Measurements from ENCODE around the gene XYLT1. TPM values are rescaled to one million over a fixed set of nuclear protein-coding genes. Genes with fewer than 3 reads are reported as not detected.

The XYLT1 gene
- total RNA-seq, 4 donors from 2014 or later: 6.6 to 17.2 (median 10.0) TPM

- DNase-seq: no peak
- 2 to 32% methylated on average over 18 of the region's 18 CpGs for WGBS, 2 donors
- peak overlapping the region in 3 of 4 donors; percentile 7 to 38 (median 34) for H3K27ac ChIP-seq
- H3K4me1 ChIP-seq: peaks cover 19 to 86% (median 48%) of the 10 kb centered on the region in 3 donors
- no peak overlapping the region for H3K4me3 ChIP-seq
- no peaks in the 10 kb centered on the region for H3K27me3 ChIP-seq
- TF ChIP-seq, protein P1, sequence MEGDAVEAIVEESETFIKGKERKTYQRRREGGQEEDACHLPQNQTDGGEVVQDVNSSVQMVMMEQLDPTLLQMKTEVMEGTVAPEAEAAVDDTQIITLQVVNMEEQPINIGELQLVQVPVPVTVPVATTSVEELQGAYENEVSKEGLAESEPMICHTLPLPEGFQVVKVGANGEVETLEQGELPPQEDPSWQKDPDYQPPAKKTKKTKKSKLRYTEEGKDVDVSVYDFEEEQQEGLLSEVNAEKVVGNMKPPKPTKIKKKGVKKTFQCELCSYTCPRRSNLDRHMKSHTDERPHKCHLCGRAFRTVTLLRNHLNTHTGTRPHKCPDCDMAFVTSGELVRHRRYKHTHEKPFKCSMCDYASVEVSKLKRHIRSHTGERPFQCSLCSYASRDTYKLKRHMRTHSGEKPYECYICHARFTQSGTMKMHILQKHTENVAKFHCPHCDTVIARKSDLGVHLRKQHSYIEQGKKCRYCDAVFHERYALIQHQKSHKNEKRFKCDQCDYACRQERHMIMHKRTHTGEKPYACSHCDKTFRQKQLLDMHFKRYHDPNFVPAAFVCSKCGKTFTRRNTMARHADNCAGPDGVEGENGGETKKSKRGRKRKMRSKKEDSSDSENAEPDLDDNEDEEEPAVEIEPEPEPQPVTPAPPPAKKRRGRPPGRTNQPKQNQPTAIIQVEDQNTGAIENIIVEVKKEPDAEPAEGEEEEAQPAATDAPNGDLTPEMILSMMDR (IDR thresholded peaks at IDR 0.05): no peak
- no peak for TF ChIP-seq POLR2A (IDR thresholded peaks at IDR 0.05)
- H3K36me3 ChIP-seq: no peaks in the 10 kb centered on the region
- intact Hi-C loops (cut with DNase I): no loop called here
- no peaks in the 10 kb centered on the region for H3K9me3 ChIP-seq
Observed at GRCh38 chr16:17364319-17365210, 106.2 kb downstream of the XYLT1 start.

DNA sequence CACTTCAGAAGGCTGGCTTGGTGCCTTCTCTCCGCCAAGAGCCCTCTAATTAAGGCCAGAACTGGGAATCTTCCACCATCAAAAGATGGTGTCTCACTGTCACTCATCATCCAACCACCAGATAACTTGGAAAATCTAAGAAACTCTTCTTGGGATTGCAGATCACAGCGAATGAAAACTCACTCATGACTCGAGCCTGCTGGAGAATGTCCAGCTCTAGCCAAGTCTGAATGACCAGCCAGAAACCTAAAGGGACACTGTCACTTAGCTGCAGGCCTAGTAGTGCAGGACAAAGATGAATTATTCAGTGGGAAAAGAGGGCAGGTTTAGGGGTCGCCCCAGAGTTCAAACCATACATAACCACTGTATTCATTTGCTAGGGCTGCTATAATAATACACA is 107.8 kb downstream of the XYLT1 start:
- Histone ChIP-seq H3K4me1 (peaks cover 19 to 85% (median 58%) of the 10 kb centered on the region in 3 donors), H3K9me3 (no peaks in the 10 kb centered on the region), H3K4me3 (no peak overlapping the region), H3K27ac (no peak overlapping the region), H3K36me3 (no peaks in the 10 kb centered on the region), H3K27me3 (no peaks in the 10 kb centered on the region)
- no peak for TF ChIP-seq POLR2A (IDR thresholded peaks at IDR 0.05)
- TF ChIP-seq, protein P1 (IDR thresholded peaks at IDR 0.05): no peak
- intact Hi-C loops (cut with DNase I): no loop called here
- WGBS, 2 donors: 90 to 91% methylated on average over 3 to 4 of the region's 4 CpGs
- DNase-seq: no peak

DNA sequence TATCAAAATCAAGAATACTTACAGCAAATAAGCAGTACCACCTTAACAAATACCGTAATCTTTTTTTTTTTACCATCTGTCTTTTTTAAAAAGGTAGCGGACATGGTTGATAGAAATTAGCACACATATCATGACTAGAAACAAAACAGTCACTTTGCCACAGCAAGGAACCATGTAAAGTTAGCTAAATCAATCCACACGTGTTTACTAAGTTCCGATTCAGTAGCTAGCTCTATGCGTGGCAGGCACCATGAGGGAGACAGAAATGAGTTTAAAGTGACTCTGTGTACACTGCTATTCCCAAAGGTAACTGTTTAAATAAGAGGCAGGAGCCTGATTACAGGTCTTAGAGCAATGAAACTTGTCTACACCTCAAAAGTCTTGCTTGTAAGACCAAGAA is 108.6 kb downstream of the XYLT1 start:
- no peaks in the 10 kb centered on the region for H3K9me3 ChIP-seq
- intact Hi-C loops (cut with DNase I): no loop called here
- H3K4me1 ChIP-seq: peaks cover 19 to 78% (median 55%) of the 10 kb centered on the region in 3 donors
- WGBS, 2 donors: 85 to 92% methylated on average over 5 of the region's 5 CpGs
- DNase-seq: no peak
- H3K36me3 ChIP-seq: peaks cover 0 to 6% (median 0%) of the 10 kb centered on the region in 3 donors
- TF ChIP-seq POLR2A (IDR thresholded peaks at IDR 0.05): no peak
- TF ChIP-seq, protein P1 (IDR thresholded peaks at IDR 0.05): no peak
- H3K27me3 ChIP-seq: no peaks in the 10 kb centered on the region
- no peak overlapping the region for H3K4me3 ChIP-seq
- no peak overlapping the region for H3K27ac ChIP-seq

DNA sequence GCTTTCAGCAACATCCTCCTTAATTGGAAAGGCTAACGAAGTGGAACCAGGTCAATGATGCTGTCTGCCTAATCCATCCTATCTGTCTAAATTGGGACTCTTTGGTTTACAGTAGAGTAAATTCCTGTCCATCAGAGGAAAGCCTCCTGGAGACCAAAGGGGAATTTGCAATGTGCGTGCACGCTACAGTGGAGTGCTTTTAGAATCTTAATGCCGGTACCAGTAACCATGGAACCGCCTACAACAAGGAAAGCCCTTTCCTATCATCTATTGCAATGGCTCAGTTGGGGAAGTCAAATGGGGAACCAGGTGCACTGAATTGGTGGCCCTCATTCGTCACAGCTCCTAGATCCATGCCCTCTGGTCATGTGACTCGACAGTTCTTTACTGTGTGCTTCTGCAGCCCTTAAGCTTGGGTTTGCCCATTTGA is 110.1 kb downstream of the XYLT1 start:
- no peak overlapping the region for H3K27ac ChIP-seq

More for the DNA sequence above, 110.1 kb downstream of the XYLT1 start:
- no peaks in the 10 kb centered on the region for H3K27me3 ChIP-seq
- H3K4me3 ChIP-seq: no peak overlapping the region
- 79 to 91% methylated on average over 6 to 7 of the region's 7 CpGs for WGBS, 2 donors
- intact Hi-C loops (cut with DNase I): no loop called here
- H3K4me1 ChIP-seq: peaks cover 19 to 65% (median 42%) of the 10 kb centered on the region in 3 donors
- TF ChIP-seq, protein P1 (IDR thresholded peaks at IDR 0.05): no peak
- TF ChIP-seq POLR2A (IDR thresholded peaks at IDR 0.05): no peak
- no peak for DNase-seq
- H3K36me3 ChIP-seq: peaks cover 0 to 6% (median 0%) of the 10 kb centered on the region in 3 donors
- no peaks in the 10 kb centered on the region for H3K9me3 ChIP-seq

All from esophagus squamous epithelium (tissue), 5 donors.